ENCODE measurements around the gene SF3A2.

The SF3A2 gene

GRCh38 chr19:2225415-2226050 lies 11.1 kb upstream of the SF3A2 start:
- no peak for DNase-seq (ENCODE audit: low read depth)
- TF ChIP-seq CTCF (IDR thresholded peaks at IDR 0.05; ENCODE audit: control insufficient read depth, extremely low read depth, insufficient read depth), result no peak
- no peak overlapping the region for H3K4me3 ChIP-seq (ENCODE audit: low read depth, low read length)

GRCh38 chr19:2226051-2226839 lies 10.4 kb upstream of the SF3A2 start:
- H3K4me3 ChIP-seq (ENCODE audit: low read depth, low read length), result no peak overlapping the region
- TF ChIP-seq CTCF (IDR thresholded peaks at IDR 0.05; ENCODE audit: control insufficient read depth, extremely low read depth, insufficient read depth), result no peak
- DNase-seq (ENCODE audit: low read depth), result no peak

- no peak for TF ChIP-seq CTCF (IDR thresholded peaks at IDR 0.05; ENCODE audit: control insufficient read depth, extremely low read depth, insufficient read depth)
- H3K4me3 ChIP-seq (ENCODE audit: low read depth, low read length), result no peak overlapping the region
- DNase-seq (ENCODE audit: low read depth), result no peak
Measured at GRCh38 chr19:2226840-2227360, 9.7 kb upstream of the SF3A2 start.

GRCh38 chr19:2227415-2228156 lies 9.0 kb upstream of the SF3A2 start:
- no peak for DNase-seq (ENCODE audit: low read depth)
- no peak overlapping the region for H3K4me3 ChIP-seq (ENCODE audit: low read depth, low read length)
- no peak for TF ChIP-seq CTCF (IDR thresholded peaks at IDR 0.05; ENCODE audit: control insufficient read depth, extremely low read depth, insufficient read depth)

- DNase-seq (ENCODE audit: low read depth), result no peak
- TF ChIP-seq CTCF (IDR thresholded peaks at IDR 0.05; ENCODE audit: control insufficient read depth, extremely low read depth, insufficient read depth), result no peak
- no peak overlapping the region for H3K4me3 ChIP-seq (ENCODE audit: low read depth, low read length)
Measured at GRCh38 chr19:2228157-2229030, 8.2 kb upstream of the SF3A2 start.
